Skeletal muscle tissue (tissue), 4 donors: Measurements from ENCODE around the gene GRHL1. TPM values are rescaled to one million over a fixed set of nuclear protein-coding genes. Genes with fewer than 3 reads are reported as not detected.
A peak's percentile ranks its signal among the peaks of the same experiment; 100 is the strongest.

ENCODE experiments used
- H3K27ac ChIP-seq: one replicate; pipeline ENCODE4 v1.7.0; 2013; ENCODE audit warnings: mild to moderate bottlenecking, low read depth, low read length, inconsistent platforms
- H3K27me3 ChIP-seq, 3 donors: one replicate each; pipeline ENCODE4 v1.7.0; 2013; ENCODE audit warnings: low read length in 3 of 3; ENCODE audit not compliant: control insufficient read depth in 3 of 3, insufficient read depth in 3 of 3
- H3K36me3 ChIP-seq, 3 donors: one replicate each; pipeline ENCODE4 v1.7.0; 2013; ENCODE audit warnings: low read length in 3 of 3; ENCODE audit not compliant: control insufficient read depth in 3 of 3, insufficient read depth in 3 of 3
- H3K4me1 ChIP-seq, 3 donors: one replicate each; pipeline ENCODE4 v1.7.0; 2013; ENCODE audit warnings: low read length in 3 of 3, mild to moderate bottlenecking in 3 of 3; ENCODE audit not compliant: control insufficient read depth in 3 of 3, insufficient read depth in 3 of 3
- H3K4me3 ChIP-seq, 3 donors: one replicate each; pipeline ENCODE4 v1.7.0; 2013; ENCODE audit warnings: low read length in 3 of 3
- H3K9ac ChIP-seq, 3 donors: one replicate each; pipeline ENCODE4 v1.7.0; 2013; ENCODE audit warnings: low read length in 3 of 3, mild to moderate bottlenecking in 3 of 3, moderate library complexity in 2 of 3, low read depth in 1 of 3
- H3K9me3 ChIP-seq, 3 donors: one replicate each; pipeline ENCODE4 v1.7.0; 2013; ENCODE audit warnings: low read length in 3 of 3; ENCODE audit not compliant: control insufficient read depth in 3 of 3
- total RNA-seq: library from RNA; depleted of rRNA; stranded (reverse); fragments of >200 nt; gene quantifications from one replicate; pipeline ENCODE4 v1.2.3, GENCODE V29; 2014
- donor health status: Osteomylitis.

GRHL1 gene
- total RNA-seq, 1 donor from 2014 or later: under 0.01 TPM

- Histone ChIP-seq H3K4me1 (peaks cover 4 to 16% (median 8%) of the 10 kb centered on the region in 3 donors), H3K9ac (no peak overlapping the region), H3K27ac (no peak overlapping the region), H3K36me3 (peaks cover 0 to 4% (median 3%) of the 10 kb centered on the region in 3 donors), H3K9me3 (no peaks in the 10 kb centered on the region), H3K4me3 (no peak overlapping the region), H3K27me3 (no peaks in the 10 kb centered on the region)
Measured at GRCh38 chr2:9991829-9992273, 40.4 kb downstream of the GRHL1 start.

GRCh38 chr2:9992427-9993187, 41.1 kb downstream of the GRHL1 start:
- H3K9me3 ChIP-seq: no peaks in the 10 kb centered on the region
- H3K27me3 ChIP-seq: no peaks in the 10 kb centered on the region
- H3K4me3 ChIP-seq: no peak overlapping the region
- H3K36me3 ChIP-seq: peaks cover 0 to 5% (median 0%) of the 10 kb centered on the region in 3 donors
- H3K4me1 ChIP-seq: peaks cover 4 to 16% (median 10%) of the 10 kb centered on the region in 3 donors
- no peak overlapping the region for H3K9ac ChIP-seq
- H3K27ac ChIP-seq: no peak overlapping the region

GRCh38 chr2:9993488-9994165, 42.1 kb downstream of the GRHL1 start:
- no peak overlapping the region for H3K4me3 ChIP-seq
- H3K4me1 ChIP-seq: peaks cover 4 to 16% (median 10%) of the 10 kb centered on the region in 3 donors
- peak overlapping the region; percentile 23 for H3K27ac ChIP-seq
- H3K27me3 ChIP-seq: no peaks in the 10 kb centered on the region
- H3K9ac ChIP-seq: no peak overlapping the region
- H3K9me3 ChIP-seq: no peaks in the 10 kb centered on the region
- peaks cover 0 to 5% (median 0%) of the 10 kb centered on the region in 3 donors for H3K36me3 ChIP-seq

GRCh38 chr2:9994462-9994861, 43.0 kb downstream of the GRHL1 start:
- H3K4me1 ChIP-seq: peaks cover 4 to 16% (median 12%) of the 10 kb centered on the region in 3 donors
- H3K9ac ChIP-seq: no peak overlapping the region
- H3K9me3 ChIP-seq: no peaks in the 10 kb centered on the region
- H3K4me3 ChIP-seq: no peak overlapping the region
- no peaks in the 10 kb centered on the region for H3K27me3 ChIP-seq
- peaks cover 0 to 9% (median 0%) of the 10 kb centered on the region in 3 donors for H3K36me3 ChIP-seq
- H3K27ac ChIP-seq: peak overlapping the region; percentile 9

GRCh38 chr2:9995059-9995458, 43.6 kb downstream of the GRHL1 start:
- Histone ChIP-seq H3K4me3 (no peak overlapping the region), H3K4me1 (peaks cover 4 to 16% (median 12%) of the 10 kb centered on the region in 3 donors), H3K9ac (no peak overlapping the region), H3K27me3 (no peaks in the 10 kb centered on the region), H3K9me3 (no peaks in the 10 kb centered on the region), H3K27ac (peak overlapping the region; percentile 9), H3K36me3 (peaks cover 0 to 9% (median 0%) of the 10 kb centered on the region in 3 donors)

GRCh38 chr2:9996321-9996720, 44.8 kb downstream of the GRHL1 start:
- Histone ChIP-seq H3K4me1 (peaks cover 4 to 16% (median 12%) of the 10 kb centered on the region in 3 donors), H3K27me3 (no peaks in the 10 kb centered on the region), H3K4me3 (no peak overlapping the region), H3K36me3 (peaks cover 0 to 9% (median 0%) of the 10 kb centered on the region in 3 donors), H3K9ac (no peak overlapping the region), H3K9me3 (no peaks in the 10 kb centered on the region), H3K27ac (peak overlapping the region; percentile 62)

- peaks cover 0 to 9% (median 0%) of the 10 kb centered on the region in 3 donors for H3K36me3 ChIP-seq
- peaks cover 0 to 14% (median 12%) of the 10 kb centered on the region in 3 donors for H3K4me1 ChIP-seq
- H3K4me3 ChIP-seq: no peak overlapping the region
- H3K9me3 ChIP-seq: no peaks in the 10 kb centered on the region
- no peak overlapping the region for H3K9ac ChIP-seq
- H3K27me3 ChIP-seq: no peaks in the 10 kb centered on the region
- no peak overlapping the region for H3K27ac ChIP-seq
Measured at GRCh38 chr2:9997936-9998335, 46.4 kb downstream of the GRHL1 start.

GRCh38 chr2:9998916-9999654, 47.6 kb downstream of the GRHL1 start:
- Histone ChIP-seq H3K36me3 (peaks cover 0 to 9% (median 0%) of the 10 kb centered on the region in 3 donors), H3K4me3 (no peak overlapping the region), H3K4me1 (peaks cover 0 to 16% (median 7%) of the 10 kb centered on the region in 3 donors), H3K9me3 (no peaks in the 10 kb centered on the region), H3K27me3 (no peaks in the 10 kb centered on the region), H3K9ac (no peak overlapping the region), H3K27ac (no peak overlapping the region)

GRCh38 chr2:9999693-10000092, 48.2 kb downstream of the GRHL1 start:
- Histone ChIP-seq H3K27ac (no peak overlapping the region), H3K9me3 (no peaks in the 10 kb centered on the region), H3K4me3 (no peak overlapping the region), H3K4me1 (peaks cover 0 to 15% (median 10%) of the 10 kb centered on the region in 3 donors), H3K36me3 (peaks cover 0 to 9% (median 0%) of the 10 kb centered on the region in 3 donors), H3K27me3 (no peaks in the 10 kb centered on the region), H3K9ac (no peak overlapping the region)
